HG03342 (cell line): Measurements from ENCODE around the gene PSMB2.
A peak's percentile ranks its signal among the peaks of the same experiment; 100 is the strongest.
"Not testable (repeated sequence)": the region's sequence is repeated elsewhere in the genome, so short reads cannot be mapped to it uniquely, and the experiment has no call there.

Experiments
- ATAC-seq: cut with Tn5 transposase; IDR thresholded peaks from one replicate; pipeline ENCODE4 v1.9.1; 2021; ENCODE audit warnings: mild to moderate bottlenecking, moderate library complexity; ENCODE audit not compliant: unreplicated experiment

Gene PSMB2

DNA sequence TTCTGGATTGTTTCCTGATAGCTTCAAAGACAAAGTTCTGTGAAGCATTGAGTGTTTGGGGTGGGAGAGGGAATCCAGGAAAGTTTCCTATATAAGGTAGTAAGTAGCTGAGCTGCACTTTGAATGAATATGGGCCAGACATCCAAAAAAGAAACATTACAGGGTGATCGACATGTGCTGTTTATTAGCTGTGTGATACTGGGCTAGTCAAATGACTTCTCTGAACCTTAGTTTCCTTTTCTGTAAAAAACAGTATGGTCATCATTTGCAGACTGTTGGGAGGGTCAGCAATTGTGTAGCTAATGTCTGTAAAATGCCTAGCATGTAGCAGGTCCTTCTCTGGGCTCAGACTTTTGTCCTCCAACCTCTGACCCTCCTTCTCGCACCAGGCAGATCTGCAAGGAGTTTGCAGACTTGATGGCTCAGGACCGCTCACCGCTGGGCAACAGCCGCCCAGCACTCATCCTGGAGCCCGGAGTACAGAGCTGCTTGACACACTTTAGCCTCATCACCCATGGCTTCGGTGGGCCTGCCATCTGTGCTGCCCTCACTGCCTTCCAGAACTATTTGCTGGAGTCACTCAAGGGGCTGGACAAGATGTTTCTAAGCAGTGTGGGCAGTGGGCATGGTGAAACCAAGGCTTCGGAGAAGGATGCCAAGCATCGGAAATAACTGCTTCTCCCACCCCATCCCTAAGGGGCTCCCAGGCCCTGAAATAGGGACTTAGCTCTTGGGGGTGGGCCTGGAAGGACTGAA, 47.1 kb downstream of the PSMB2 start:
- no peak for ATAC-seq

DNA sequence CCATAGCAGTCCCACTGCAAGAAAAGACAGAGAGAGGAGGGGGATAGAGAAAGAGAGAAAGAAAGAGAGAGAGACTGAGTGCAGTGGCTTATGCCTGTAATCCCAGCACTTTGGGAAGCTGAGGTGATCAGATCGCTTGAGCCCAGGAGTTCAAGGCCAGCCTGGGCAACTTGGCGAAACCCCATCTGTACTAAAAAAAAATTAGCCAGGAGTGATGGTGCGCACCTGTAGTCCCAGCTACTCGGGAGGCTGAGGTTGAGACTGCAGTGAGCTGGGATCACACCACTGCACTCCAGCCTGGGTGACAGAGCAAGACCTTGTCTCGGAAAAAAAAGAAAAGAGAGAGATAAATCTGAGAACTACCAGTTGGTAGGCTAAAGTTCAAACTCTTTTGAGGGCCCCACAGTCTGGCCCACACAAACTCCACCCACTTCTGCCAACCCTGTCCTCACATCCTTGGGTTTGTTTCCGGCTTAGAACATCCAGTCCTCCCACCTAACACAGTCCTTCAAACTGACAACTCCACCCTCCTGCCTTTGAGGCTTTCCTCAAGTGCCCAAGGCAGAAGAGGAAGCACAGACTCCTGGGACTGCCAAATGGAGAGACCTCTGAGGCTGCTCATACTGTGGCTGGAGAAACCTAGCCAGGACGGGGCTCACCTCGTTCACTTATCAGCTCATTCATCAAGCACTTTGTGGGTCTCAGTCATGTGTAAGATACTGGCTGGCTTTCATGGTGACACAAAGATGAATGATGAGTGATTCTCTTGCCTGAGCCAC, 48.1 kb downstream of the PSMB2 start:
- no peak for ATAC-seq

- no peak for ATAC-seq
These were observed 50.1 kb downstream of the PSMB2 start for GRCh38 chr1:35591211-35591610.

GRCh38 chr1:35590476-35591040, 50.8 kb downstream of the PSMB2 start:
- no peak for ATAC-seq

- ATAC-seq = no peak
These were observed 51.6 kb downstream of the PSMB2 start for GRCh38 chr1:35589516-35590427.

GRCh38 chr1:35588197-35588910, 53.0 kb downstream of the PSMB2 start:
- ATAC-seq = no peak

DNA sequence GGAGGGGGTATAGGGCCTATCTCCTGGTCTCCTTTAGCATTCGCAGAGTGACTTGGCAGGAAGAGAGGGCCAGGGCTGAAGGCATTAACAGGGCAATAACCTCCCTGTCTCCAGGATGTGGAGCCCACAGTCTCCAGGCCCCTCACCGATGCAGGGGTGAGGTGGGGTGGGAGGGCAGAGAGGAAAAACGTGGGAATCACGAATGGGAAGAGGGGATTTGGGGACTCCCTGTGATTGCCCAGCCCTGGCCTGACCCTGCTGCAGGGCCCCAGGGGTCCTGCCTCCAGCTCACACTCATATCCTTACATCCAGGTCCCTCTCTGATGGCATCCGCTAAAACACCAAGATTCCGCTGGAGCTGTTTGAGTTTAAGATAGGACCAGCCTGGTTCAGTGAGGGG, 53.6 kb downstream of the PSMB2 start:
- no peak for ATAC-seq

DNA sequence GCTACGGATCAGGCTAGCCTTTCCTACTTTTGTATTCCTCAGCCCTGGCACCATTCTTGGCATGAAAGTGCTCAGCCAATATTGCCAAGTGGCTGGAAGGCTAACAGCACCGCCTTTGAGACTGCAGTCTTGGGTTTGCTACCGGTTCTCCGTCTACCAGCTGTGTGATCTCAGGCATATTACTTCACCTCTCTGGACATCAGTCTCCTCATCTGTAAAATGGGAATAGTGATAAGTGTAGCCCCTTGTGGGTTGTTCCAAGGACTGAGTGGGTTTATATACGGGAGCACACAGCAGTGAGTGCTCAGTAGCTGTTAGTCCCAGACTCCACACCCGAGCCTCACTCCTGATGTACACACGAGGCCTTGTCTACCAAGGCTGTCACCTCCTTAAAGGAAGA, 54.5 kb downstream of the PSMB2 start:
- no peak for ATAC-seq

DNA sequence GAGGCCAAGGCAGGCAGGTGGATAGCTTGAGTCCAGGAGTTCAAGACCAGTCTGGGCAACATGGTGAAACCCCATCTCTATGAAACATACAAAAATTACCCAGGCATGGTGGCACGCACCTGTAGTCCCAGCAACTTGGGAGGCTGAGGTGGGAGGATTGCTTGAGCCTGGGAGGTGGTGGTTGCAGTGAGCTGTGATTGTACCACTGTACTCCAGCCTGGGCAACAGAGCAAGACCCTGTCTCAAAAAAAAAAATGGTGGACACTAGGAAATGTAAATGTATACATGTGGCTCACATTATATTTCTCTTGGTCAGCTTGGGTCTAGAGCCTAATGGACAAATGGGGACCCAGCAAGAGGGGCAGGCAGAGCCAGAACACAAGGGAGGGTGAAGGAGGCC, 55.5 kb downstream of the PSMB2 start:
- not testable (repeated sequence) for ATAC-seq

DNA sequence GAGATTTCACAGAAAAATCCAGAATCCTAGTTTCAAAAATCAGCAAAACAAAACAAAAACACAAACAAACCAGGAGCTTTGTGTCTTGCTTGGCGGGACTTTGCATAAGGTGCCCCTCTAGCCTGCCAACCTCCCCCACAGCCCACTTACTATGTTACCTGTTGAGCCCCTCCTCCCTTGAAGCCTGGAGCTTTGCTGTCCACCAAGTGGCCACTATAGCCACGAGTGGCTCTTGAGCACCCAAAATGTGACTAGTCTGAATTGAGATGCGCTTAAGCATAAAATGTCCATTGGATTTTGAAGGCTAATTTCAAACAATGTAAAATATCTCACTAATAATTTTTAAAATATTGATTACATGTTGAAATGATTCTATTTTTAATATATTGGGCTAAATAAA, 56.0 kb downstream of the PSMB2 start:
- ATAC-seq = no peak

DNA sequence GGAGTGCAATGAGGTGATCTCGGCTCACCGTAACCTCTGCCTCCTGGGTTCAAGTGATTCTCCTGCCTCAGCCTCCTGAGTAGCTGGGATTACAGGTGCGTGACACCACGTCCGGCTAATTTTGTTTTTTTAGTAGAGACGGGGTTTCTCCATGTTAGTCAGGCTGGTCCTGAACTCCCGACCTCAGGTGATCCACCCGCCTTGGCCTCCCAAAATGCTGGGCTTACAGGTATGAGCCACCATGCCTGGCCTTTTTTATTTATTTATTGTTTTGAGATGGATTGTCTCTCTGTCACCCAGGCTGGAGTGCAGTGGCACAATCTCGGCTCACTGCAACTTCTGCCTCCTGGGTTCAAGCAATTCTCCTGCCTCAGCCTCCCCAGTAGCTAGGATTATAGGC, 59.7 kb downstream of the PSMB2 start:
- not testable (repeated sequence) for ATAC-seq

DNA sequence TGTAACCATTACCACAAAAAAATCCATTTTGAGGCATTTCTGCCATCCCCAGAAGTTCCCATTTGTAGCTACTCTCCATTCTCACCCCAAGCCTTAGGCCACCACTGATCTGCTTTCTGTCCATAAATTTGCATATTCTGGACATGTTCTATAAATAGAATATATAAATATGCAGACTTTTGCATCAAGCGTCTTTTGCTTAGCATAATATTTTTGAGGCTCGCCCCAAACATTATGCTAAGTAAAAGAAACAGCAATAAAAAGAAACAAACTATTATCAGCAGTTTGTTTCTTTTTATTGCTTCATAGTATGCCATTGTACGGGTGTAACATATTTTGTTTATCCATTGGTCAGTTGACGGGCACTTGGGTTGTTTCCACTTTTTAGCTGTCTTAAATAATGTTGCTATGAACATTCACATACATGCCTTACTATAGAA, 60.4 kb downstream of the PSMB2 start:
- ATAC-seq = no peak

- peak; percentile 52 for ATAC-seq
These were observed 64.0 kb downstream of the PSMB2 start for GRCh38 chr1:35577071-35577998.

GRCh38 chr1:35576766-35577070, 64.6 kb downstream of the PSMB2 start:
- not testable (repeated sequence) for ATAC-seq

DNA sequence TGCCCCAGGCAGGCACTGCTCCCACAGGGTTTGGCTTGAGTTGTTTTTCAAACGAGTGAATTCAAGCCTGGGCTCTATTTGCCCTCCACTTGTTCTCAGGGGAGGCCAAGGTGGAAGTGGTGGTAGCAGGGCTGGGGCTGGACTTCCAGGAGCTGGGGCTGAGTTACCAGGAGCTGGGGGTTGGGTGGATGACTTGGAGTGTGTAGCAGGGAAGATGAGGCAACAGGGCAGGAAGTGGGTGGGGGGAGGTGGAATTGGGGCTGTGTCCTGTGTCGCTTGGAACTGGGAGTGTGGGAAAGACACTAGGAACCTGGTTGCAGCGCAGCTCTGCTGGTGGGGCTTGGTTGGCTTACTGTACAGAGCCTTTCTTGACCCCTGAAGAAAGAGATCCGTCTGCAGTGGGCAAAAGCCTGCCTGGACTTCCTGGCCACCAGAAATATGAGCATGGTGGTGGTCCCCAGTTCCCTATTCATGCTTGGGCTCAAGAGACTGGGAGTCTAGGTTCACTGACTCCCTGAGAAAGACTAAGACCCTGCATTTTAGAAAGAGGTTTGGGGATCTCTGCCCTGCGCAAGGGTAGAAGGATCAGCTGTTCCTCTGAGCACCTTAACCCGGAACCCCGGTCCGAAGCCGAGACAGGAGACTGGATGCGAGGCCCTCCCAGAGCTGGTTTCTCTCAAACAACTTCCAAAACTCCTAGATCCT, 65.1 kb downstream of the PSMB2 start:
- ATAC-seq = no peak

DNA sequence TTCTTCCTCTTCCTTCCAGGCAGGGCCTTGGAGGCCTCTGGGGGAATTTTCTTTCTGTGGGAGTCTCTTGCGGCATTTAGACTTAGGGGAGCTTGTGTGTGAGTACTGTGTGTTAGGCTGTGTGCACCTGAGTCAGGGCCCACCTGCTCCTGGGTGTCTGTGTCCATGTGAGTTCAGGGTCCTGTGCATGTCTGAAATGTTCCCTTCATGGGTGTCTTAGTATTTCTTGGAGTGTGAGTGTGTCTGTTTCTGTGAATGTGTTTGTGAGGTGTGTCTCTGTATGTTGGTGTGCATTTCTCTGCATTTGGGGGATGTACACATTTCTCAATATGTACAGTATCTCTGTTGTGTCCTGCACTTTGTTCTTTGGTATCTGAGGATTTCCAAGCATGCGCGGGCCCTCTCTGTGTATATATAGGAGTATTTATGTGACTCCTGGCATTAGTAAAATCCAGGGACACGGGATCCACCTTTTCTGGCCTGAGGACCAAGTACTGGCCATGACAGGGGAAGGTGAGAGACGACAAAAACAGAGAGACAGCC, 65.8 kb downstream of the PSMB2 start:
- ATAC-seq = no peak

- ATAC-seq = no peak
These were observed 66.5 kb downstream of the PSMB2 start for GRCh38 chr1:35574655-35575415.
